GM19397 (cell line): ENCODE measurements around the gene EEF1AKMT4.
A peak's percentile ranks its signal among the peaks of the same experiment; 100 is the strongest.

Source experiments
- ATAC-seq: cut with Tn5 transposase; IDR thresholded peaks from one replicate; pipeline ENCODE4 v1.9.1; 2021; ENCODE audit warnings: mild to moderate bottlenecking, moderate library complexity; ENCODE audit not compliant: unreplicated experiment

EEF1AKMT4 gene

DNA sequence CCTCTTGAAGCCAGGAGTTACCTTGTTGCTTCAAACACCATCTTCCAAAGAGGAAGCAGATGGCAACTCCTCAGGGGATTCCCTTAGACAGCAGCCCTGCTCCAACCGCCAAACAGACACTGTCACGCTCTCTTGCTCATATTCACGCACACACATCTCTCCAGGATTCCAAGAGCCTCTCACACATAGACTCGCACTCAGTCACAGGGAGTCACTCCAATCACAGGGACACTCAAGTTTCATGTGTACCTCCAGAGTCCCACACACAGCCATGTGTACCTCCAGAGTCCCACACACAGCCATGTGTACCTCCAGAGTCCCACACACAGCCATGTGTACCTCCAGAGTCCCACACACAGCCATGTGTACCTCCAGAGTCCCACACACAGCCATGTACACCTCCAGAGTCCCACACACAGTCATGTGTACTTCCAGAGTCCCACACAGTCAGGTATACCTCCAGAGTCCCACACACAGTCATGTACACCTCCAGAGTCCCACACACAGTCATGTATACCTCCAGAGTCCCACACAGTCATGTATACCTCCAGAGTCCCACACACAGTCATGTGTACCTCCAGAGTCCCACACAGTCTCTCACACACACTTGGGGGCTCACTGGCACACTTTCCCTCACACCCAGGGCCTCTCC, 14.0 kb upstream of the EEF1AKMT4 start:
- ATAC-seq, result no peak

GRCh38 chr3:184236033-184236410, 13.4 kb upstream of the EEF1AKMT4 start:
- no peak for ATAC-seq

DNA sequence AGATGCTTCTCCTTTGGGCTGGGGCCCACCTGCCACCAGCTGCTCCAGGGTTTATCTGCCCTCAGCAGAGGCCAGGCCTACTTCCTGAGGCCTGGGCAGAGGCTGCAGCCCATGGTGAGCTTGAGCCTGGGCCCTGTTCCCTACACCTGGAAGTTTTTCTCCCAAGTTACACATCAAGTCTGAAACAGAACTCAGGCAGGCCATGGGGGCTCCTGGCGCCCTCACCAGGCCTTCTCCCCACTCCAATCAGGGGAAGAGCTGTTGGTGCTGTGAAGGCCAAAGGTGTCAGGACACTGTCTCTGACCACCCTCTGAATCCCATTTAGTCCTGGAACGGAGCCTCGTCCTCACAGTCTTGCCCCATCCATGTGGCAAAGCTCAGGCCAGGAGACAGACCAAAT, 12.8 kb upstream of the EEF1AKMT4 start:
- ATAC-seq, result no peak

GRCh38 chr3:184237211-184237610, 12.3 kb upstream of the EEF1AKMT4 start:
- ATAC-seq, result no peak

GRCh38 chr3:184237807-184238206, 11.7 kb upstream of the EEF1AKMT4 start:
- no peak for ATAC-seq

GRCh38 chr3:184238246-184238818, 11.1 kb upstream of the EEF1AKMT4 start:
- no peak for ATAC-seq

- no peak for ATAC-seq
Observed at GRCh38 chr3:184239221-184239620, 10.3 kb upstream of the EEF1AKMT4 start.

- ATAC-seq, result no peak
Observed at GRCh38 chr3:184239708-184240107, 9.8 kb upstream of the EEF1AKMT4 start.

GRCh38 chr3:184240384-184241140, 8.9 kb upstream of the EEF1AKMT4 start:
- ATAC-seq, result no peak

DNA sequence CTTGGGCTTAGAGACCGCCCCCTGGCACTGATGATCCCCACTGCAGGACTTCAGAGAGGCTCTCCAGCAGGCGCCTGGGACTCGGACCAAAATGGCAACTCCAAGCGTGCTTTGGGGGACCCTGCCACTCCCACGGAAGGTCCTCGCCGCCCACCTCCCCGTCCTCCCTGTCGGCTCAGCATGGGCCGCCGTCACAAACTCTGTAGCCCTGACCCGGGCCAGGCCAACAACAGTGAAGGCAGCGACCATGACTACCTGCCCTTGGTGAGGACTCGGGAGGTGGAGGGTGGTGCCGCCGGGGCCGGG, 8.4 kb upstream of the EEF1AKMT4 start:
- no peak for ATAC-seq

- no peak for ATAC-seq
Observed at GRCh38 chr3:184241447-184242296, 7.8 kb upstream of the EEF1AKMT4 start.

DNA sequence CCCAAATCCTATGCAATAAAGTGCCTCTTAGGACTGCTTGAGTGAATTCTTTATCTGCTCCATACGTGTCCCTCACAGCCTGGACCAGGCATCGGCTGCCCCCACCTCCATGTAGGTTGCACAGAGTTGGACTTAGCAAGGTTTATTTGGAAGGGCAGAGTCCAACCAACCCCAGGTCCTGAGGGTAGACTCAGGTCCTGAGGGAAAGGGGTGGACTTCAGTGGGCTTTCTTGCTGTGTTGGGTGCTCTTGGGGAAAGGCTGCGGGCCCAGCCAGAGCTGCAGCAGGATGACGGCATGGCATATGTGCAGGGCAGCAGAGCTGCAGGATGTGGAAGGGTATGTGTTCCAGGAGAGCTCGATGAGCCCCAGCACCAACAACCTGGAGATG, 7.2 kb upstream of the EEF1AKMT4 start:
- no peak for ATAC-seq

DNA sequence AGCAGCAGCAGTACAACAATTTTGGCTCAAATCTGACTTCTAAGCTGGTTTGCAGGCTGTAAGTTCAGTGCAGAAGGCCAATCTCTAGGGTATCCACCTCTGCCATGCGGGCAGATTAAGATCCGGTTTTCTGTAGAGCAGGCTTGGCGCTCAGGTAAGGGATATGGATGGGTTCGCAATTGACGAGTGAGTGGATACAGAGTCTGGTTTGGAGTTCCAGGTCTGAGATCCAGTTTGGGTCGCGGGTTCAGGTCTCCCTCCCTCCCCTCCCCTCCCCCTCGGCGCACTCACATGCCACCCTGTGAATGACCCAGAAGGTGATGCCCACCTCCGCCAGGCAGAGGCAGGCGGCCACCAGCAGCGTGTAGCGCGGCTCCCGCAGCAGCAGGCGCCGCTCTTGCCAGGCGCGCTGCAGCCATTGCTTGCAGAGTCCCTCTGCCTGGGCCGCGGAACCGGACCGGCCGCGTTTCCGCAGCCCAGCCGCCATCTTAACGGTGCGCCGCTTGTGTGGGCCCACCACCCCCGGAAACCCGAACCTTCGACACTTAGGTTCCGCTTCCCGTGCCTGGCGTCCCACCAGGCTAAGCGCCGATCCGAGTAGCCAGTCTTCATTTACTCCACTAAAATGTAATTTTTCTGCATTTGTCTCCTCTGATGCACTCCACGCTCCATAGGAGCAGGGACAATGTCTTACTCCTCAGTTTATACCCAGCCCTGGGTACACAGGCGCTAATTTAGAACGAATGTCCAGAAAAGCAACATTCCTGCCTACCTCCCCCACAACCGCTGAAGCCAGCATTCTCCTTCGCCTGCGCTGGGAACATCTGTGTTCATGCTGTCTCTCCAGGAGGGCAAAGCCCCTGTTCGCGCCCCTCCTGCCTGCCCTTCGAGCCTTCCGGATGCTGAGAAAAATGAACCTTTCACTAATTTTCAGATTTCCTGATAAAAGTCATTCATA, 739 bp upstream of the EEF1AKMT4 start, which contains the start of gene ALG3:
ALG3 (minus strand) TSS at position 509 of the 958 bp plus-strand sequence; CDS start at position 487, 22 bp downstream.
- ATAC-seq, result peak; percentile 54

GRCh38 chr3:184250167-184250828, 826 bp downstream of the EEF1AKMT4 start:
- ATAC-seq, result peak; percentile 44

DNA sequence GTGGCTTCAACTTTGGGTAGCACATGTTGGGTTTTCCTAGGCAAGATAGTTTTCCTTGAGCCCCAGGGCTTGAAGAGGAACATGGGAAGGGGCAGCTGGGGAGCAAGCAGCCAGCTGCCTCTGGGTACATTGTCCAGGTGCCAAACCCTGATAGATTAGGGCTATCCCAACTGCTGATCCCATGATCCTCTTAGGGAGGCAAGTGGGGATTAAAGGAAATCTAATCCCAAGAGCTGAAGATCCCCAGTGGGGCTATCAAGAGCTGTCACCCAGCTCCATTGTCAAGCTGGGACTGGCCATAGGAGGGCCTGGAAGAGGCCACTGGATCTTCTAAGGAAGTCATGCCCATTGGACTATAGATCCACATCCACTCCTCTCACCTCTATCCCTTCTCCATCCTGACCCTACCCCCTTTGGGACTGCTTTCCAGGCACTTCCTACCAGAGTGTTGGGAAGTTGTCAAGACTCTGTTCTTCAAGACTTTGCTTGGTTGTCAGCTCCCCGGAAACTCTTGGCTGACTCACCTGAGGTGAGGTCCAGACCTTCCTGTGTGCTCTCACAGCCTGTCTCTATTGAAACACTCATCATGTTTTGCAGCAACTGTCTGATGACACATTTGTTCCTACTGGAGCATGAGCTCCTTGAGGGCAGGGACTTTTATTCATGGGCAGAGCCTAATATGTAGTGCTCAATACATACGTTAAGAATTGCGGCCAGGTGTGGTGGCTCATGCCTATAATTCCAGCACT, 6.0 kb downstream of the EEF1AKMT4 start:
- ATAC-seq, result no peak

- ATAC-seq, result no peak
Observed at GRCh38 chr3:184257083-184257915, 7.8 kb downstream of the EEF1AKMT4 start.

GRCh38 chr3:184258926-184259325, 9.5 kb downstream of the EEF1AKMT4 start:
- ATAC-seq, result no peak

DNA sequence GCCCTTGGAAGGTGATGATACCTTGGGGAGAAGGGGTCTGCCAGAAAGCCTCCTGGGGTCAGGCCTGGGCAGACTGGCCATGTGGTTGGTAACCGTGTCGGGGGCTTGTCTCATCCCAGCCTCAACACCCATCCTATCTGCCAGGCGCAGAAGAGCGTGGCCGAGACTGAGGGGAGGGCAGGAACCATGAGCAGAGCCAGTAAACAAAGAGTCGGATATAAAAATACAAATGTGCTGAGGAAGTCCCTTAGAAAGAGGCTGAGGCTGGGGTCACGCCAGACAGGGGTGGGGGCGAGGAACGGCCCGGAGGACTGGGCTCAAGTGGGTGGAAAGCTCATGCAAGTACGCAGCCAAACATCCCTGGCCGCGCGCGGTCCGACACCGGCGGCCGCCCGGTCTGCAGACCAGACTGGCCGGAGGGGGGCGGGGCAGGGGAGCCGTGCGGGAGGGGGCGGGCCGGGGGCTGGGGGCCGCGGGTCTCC, 10.0 kb downstream of the EEF1AKMT4 start:
- no peak for ATAC-seq
